HG03045 (cell line): ENCODE data around the gene DENND1C.

ENCODE experiments used
- ATAC-seq: cut with Tn5 transposase; IDR thresholded peaks from one replicate; pipeline ENCODE4 v1.9.1; 2021; ENCODE audit warnings: mild to moderate bottlenecking, moderate library complexity; ENCODE audit not compliant: unreplicated experiment

Gene DENND1C

DNA sequence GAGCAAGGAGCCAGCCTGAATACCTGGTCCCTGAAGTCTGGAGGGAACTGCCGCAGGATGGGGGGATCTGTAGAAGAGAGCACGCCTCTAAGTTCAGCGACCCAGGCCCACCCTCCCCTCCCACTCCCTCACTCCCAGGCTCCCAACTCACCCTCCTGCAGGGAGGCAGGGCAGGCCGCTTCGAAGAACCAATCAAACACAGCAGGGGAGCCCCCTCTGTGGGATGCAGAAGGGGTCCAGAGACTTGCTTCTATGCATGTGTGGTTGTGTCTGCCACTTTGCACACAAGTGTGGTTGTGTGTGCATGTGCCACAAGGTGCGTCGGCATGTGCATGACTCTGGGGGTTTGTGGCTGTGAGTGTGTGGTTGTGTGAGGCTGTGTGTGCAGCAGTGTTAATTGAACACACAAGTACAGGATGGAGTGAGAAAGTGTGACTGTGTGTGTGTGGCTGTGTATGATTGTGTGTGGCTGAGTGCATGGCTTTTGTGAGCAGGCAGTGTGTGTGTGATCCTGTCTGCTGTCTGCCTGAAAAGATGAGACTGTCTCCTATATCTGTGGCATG lies 1.7 kb downstream of the DENND1C start:
- no peak for ATAC-seq

DNA sequence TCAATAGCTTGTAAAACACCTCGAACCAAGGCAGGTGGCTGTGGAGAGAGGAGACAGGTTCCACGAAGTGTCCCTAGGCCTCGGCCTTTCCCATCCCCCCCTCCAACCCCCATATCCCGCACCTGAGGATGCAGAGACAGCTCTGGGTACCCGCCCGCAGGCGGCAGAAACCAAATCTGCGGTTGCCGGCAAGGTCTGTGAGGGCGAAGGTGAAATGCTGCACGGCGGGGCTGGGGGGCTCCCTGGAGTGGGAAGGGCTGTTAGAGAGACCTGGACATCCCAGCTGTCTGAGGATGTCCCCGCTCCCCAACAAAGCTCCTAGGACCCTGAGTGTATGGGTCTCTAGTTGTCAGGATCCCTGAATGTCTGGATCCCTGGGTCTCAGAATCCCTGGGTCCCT lies 2.8 kb downstream of the DENND1C start:
- ATAC-seq = no peak

DNA sequence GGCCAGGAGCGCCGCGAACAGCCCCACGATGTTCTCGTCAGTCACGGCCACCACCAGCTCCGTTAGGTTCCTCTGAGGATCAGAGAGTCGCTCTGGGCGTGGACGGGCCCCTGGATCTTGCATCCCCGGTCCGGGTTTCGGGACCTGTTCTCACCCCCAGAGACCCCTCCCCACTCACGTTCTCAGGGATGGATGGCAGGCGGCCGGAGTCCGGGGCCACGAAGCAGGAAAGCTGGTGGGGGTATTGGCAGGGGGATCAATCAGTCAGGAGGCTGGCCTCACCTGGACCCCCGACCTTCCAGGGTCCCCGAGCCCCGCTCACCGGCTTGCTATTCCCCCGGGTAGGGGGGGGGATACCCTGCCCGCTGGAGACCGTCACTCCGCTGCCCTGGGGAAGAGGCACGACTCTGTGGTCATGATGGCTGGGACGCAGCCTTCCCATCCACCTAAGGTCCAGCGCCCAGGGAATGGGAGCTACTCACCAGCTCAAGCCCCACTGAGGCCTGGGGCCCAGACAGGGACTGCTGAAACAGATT lies 4.6 kb downstream of the DENND1C start:
- no peak for ATAC-seq

DNA sequence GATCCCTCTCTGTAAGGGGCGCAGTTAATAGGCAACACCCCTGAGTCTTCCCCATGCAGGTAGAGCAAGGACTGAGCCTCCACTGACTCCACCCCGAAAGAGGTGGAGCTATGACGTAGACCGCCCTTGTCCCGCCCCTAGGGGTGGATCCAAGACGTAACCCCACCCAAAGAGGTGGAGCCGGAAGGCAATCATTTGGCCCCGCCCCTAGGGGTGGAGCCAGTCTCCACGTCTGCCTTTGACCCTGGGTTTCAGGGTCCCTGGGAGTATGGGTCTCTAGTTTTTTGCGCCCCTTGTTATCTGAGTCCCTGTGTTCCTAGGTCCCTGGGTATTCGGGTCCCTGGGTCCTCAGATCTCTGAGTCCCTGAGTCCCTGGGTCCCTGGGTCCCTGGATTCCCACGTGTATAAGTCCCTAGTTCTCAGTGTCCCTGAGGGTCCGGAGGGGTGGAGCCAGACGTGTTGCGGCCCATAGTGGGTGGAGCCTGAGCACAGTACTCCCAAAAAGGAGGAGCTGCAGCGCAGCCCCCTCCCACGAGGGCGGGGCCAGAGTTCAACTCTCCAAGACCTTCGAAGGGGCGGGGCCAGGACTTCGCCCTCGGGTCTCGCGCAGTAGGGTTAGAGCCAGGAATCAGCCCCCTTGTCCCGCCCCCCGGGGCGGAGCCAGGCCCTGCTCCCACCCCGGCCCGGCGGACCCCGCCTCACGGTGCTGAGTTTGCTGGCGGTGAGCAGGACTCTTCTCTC lies 5.3 kb downstream of the DENND1C start:
- no peak for ATAC-seq

DNA sequence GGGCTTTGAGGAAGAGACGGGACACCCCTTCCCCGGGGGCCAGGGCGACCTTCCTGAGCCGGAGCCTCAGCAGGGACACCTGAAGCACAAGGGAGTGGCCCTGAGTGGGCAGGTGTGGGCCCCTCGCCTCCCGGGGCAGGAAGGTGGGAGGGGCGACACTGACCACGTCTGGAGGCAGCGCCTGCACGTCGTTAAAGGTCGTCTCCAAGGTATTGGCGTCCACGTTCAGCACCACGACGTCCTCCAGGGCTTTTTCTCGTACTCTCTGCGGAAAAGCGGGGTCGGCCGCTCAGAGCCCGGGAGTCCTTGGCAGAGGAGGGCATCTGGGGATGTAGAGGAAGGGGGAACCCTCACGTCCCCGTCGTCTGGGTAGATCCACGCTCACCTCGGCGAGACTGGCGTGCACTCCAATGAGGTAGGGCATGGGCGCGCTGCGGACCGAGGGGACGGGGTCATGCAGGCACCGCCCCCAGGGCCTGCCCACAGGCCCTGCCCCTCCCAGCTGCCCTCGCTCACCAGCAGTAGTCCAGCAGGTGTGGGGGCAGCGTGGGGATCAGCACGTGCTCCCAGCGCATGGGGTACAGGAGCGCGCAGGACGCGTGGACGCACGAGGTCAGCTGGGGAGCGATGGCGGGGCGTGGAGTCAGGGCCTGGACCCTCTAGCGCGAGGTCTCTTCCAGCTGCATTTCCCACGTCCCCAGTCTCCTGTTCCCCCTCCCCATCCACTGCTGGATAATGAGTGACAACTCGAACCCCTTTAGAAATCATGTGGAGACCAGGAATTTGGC lies 6.1 kb downstream of the DENND1C start:
- ATAC-seq = no peak

DNA sequence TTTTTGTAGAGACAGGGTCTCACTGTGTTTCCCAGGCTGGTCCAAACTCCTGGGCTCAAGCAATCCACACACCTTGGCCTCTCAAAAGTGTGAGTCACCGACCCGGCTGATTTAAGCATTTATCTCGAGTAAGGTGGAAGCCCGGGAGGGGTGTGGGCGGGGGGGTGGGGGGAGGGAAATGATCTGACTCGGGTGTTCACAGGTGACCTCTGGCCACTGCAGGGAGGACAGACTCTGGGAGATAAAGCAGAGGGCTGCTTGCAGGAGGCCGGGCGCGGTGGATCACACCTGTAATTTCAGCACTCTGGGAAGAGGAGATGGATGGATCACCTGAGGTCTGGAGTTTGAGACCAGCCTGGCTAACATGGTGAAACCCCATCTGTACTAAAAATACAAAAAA lies 7.9 kb downstream of the DENND1C start:
- no peak for ATAC-seq

DNA sequence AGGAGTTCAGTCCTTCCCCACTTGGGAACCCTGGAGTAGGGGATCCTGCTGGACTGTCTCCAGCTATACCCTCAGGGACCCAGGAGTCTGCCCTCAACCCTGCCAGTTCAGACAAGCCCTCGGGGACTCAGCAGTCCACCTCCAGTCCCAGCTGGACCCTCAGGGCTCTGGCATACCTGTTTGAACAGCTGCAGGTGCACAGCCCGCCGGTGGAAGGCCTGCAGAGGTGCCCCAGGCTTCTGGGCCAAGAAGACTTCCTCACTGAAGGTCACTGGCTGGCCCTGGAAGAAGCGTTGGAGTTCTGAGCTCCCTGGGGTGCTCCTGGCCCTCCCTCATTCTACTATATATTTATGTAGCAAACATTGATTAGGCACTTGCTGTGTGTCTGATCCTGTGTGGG lies 8.9 kb downstream of the DENND1C start:
- no peak for ATAC-seq

DNA sequence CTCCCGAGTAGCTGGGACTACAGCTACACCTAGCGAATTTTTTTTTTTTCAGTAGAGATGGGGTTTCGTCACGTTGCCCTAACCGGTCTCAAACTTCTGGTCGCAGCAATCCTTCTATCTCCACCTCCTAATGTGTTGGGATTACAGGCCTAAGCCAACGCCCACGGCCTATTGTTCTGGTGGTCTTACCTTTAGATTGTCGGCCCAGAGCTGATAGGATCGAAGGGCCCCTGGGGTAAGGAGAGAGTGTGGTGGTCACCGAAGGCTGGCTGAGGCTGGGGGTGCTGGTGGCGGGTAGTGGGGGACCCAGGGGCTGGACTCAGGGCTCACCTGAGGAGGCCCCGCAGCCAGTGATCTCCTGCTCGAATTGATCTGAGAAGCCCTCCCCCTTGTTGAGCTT lies 10.5 kb downstream of the DENND1C start:
- no peak for ATAC-seq

DNA sequence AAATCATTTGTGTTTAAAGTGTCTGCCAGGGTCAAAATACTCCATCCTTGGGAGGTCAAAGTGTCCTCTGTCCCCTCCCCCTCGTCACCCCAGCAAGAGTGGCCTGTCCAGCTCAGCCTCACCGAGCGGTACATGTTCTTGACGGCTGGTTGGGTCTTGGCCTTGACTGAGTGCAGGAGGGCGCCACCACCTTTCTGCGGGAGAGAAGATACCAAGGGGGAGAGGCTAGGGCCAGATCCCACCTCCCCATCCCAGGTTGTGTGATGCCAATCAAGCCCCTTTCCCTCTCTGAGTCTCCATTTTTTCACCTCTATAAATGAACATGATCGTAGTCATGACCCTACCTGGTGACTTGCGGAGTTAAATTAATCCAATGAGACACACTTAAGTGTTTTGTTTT lies 11.4 kb downstream of the DENND1C start:
- ATAC-seq = no peak

DNA sequence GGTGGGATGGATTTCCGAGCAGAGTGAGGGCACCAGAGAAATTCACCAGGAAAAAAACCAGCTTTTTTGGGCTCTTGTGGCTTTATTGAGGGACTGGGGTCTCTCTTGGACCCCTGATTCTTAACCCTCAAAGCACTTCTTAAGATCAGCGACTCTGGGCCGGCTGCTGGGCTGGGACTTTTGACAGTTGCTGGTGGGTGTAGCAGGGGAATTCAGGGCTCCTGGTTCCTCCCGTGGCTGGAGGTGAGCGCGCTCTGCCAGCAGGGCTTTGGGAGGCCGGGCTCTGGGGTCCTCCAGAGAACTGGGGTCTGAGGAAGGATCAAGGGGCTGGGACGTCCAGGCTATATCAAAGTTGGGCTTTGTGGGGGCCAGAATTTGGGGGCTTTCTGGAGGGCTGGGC lies 14.2 kb downstream of the DENND1C start:
- ATAC-seq = no peak

DNA sequence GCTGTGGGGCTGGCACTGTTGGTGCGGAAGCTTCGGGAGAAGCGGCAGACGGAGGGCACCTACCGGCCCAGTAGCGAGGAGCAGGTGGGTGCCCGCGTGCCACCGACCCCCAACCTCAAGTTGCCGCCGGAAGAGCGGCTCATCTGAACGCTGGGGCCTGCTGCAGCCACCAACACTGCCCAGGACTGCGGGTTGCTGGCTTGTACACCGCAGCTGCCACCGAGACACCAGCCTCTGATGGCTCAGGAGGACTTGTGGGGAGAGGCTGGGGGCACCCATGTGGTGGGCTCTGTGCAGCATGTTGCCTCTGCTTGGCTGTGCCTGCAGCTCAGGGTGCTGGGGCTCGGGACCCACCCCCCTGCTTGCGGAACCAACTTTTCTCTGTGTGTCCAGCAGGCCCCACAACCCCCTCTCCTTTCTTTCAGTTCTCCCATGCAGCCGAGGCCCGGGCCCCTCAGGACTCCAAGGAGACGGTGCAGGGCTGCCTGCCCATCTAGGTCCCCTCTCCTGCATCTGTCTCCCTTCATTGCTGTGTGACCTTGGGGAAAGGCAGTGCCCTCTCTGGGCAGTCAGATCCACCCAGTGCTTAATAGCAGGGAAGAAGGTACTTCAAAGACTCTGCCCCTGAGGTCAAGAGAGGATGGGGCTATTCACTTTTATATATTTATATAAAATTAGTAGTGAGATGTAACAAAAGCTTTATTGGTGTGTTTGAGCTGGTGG lies 14.9 kb downstream of the DENND1C start:
- ATAC-seq = no peak

DNA sequence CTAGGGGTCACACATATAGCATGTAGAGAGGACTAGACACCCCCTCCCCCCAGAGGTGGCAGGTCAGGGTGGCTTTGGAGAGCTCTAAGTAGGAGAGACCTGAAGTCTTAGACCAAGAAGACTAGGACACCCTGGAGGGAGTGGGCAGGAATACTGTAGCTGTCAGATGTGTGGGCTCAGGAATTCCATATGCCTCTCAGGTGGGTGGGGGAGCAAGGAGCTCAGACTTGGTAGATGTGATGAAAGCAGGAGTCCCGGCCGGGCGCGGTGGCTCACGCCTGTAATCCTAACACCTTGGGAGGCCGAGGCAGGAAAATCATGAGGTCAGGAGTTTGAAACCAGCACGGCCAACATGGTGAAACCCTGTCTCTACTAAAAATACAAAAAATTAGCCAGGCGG lies 15.9 kb downstream of the DENND1C start:
- no peak for ATAC-seq

DNA sequence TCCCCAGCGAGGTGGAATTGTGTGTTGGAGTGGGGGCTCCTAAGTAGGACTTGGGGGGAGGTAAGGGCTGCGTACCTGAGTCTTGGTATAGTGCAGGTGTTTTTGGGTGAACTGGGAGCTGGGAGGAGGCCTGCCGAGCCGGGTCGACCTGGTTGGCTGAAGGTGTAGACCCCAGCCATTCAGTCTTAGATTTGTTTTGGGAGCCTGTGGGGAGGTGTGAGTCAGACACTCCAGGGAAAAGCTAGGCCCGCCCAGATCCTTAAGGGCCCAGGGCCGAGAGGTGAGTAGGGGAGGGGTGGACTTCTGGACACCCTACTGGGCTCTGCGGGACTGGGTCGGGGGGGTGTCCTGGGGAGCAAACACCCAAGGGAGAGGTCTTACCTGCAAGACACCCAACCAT lies 16.6 kb downstream of the DENND1C start:
- ATAC-seq = no peak

DNA sequence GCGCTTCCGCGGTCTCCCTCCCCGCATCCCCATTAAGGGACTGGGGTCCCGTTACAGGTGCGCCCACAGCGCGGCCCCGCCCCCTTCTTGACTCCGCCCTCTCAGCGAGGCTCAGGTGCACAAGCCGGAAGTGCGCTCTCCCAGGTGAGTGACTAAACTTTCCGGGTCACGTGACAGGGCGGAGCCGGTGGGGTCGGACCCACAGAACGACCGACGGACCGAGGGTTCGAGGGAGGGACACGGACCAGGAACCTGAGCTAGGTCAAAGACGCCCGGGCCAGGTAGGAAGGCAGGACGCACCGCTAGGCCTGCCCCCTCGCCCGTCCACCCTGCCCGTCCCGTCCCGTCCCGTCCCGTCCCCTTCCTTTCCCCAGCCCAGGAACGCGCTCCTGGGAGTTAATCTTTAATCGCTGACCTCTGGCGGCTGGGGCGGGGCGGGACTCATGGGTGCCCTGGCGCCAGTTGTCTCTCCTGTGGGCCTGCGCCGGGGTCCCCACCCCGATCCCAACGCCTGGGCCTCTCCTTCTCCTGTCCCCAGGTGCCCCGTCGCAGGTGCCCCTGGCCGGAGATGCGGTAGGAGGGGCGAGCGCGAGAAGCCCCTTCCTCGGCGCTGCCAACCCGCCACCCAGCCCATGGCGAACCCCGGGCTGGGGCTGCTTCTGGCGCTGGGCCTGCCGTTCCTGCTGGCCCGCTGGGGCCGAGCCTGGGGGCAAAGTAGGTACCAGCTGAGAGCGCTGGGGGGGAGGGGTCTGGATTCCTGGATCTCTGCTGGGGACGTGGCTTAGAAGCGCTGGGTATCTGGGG lies 17.3 kb downstream of the DENND1C start, which contains the start of gene CRB3:
Gene CRB3 (plus strand): TSS at position 202 of the 804 bp plus-strand sequence. CDS start 431 bp downstream, at position 633.
- no peak for ATAC-seq

DNA sequence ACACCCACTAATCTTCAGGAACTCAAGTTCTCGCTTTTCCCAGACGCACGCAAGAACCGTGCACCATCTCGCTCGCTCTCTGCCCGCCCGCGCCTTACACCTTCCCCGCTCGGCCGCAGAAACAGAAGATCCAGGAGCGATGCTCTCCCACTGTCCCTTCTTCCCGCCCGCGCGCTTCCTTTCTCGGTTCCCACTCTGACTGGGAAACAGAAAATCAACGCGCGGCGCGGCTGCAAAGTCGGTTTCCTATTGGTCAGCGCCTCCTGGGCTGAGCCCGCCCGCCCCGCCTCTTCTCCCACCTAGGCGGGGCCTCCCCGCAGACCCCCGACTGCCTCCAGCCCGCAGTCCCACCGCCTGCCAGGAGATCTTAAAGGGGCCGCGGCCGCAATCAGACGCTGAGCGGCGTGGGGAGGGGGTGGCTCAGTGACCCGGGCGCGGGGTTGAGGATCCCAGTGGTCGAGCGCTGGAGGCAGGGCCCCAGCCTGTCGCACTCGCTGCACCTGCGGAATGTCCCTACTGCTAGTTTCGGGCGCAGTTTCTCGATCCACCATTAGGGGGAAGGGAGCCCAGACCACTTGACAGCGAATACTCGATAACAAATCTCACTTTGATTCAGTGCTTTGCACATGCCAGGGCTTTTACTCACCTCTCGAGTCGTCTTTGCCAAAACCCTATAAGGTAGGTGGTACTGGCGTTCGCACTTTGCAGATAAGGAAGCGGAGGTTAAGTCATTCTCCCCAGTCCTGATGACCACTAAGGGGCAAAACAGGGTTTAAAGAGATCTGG lies 21.3 kb downstream of the DENND1C start:
- peak; percentile 74 for ATAC-seq

DNA sequence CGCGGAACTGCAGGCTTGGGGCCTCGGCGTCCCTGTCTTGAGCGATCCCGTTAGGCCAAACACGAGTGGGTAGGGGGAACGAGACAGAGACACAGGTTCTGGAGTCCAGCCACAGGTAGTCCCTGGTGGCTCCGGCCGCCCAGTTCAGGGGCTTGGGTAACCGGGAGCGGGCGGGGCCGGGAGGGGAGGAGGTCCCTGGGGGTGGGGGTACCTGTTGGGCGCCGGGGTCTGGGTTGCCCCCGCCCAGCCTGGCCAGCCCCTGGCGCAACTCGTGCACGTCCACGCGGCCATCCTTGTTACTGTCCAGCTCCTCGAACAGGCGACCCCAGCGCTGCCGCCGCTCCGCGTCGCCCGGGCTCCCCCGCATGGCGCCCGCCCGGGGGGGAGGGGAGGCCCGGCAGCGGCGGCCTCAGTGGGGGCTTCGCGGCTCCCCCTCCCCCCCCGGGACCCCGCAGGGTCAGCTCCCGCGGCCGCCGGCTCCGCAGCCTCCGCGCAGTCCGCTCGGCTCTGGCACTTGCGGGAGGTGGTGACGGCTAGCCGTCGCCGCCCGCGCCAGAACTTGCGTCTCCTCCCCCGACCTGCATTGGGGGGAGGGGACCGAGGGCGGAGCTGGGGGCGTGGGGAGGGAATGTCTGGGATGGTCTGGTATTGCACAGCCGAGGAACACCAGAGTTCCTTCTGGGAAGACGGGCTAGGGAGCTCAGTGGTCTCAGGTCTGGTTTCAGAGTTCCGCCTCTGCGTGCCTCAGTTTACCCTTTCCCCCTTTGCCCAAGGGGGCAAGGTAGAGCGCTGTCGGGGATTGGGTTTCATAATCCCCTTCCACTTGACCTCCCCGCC lies 22.1 kb downstream of the DENND1C start, which contains the start of gene SLC25A23:
Gene SLC25A23 (minus strand): TSS at position 531 of the 837 bp plus-strand sequence. CDS start 164 bp downstream, at position 367.
- ATAC-seq = peak; percentile 22

DNA sequence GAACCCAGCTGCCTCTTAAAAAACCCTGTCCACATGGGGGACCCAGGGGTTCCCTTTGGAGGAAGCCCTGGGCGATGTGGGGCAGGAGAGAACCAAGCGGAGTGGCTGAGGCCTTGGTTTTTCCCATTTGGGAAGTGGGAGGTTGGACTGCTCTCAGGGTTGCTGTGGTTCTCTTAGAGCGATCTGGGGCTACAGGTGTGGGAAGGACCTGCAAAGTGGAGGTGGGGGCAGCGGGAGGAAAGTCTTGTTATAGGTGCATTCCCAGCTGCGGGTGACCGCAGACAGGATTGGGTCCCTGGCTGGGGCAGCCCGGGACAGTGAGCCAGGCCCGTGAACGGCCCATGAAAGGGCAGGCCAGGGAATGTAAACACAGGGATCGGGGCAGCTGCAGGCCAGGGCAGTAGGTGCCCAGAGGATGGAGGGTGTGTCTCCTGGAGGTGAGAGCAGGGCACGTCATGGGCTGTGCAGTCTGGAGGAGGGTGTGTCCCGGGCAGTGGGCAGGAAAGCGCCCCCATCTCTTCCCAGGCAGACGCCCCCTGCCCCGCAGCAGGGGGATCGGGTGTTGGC lies 22.8 kb downstream of the DENND1C start:
- no peak for ATAC-seq
